Epidermal melanocyte (primary cell): ENCODE measurements around the gene CBFA2T3.
"Not testable (repeated sequence)": the region's sequence is repeated elsewhere in the genome, so short reads cannot be mapped to it uniquely, and the experiment has no call there.

Experiments
- DNase-seq: peaks from one replicate; pipeline ENCODE4 v3.0.0; 2011; ENCODE audit warnings: low spot score; ENCODE audit not compliant: insufficient read length

Gene CBFA2T3

DNA sequence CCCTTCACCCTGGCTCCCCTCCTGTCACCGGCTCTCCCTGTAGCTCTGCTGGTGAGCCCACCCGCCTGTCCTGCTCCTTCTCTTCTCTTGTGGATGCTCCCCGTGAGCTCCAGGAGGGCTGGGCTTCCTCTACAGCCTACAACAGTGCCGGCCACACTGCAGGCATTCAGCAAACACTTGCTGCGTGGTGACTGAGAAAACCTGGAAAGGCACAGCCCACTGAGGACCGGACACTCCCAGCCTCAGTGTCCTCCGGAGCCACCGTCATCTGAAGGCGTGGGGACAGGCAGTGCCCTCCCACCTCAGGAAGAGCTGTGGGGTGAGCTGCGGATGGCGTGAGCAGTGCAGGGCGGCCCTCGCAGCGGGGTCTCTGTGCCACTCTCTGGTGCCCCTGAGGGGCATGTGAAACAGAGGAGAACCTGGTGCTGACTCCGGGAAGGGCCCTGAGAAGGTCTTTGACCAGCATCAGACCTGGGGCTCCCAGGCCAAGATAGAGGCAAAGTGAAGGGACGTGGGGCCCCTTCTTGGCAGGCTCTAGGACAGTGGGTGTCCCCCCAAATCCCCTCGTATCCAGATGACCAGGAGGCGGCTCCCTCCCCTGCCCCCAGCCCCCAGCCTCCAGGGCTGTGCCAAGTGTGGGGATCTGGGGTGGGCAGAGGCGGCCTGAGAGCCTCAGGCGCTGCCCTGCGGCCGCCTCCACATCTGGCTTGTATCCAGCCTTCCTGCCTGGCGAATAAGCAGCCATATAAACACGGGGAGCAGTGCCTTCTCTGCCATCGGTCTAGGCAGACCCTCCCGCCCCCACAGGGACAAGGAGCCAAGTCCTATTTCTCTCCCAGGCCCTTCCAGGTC is 66.5 kb downstream of the CBFA2T3 start:
- no peak for DNase-seq

DNA sequence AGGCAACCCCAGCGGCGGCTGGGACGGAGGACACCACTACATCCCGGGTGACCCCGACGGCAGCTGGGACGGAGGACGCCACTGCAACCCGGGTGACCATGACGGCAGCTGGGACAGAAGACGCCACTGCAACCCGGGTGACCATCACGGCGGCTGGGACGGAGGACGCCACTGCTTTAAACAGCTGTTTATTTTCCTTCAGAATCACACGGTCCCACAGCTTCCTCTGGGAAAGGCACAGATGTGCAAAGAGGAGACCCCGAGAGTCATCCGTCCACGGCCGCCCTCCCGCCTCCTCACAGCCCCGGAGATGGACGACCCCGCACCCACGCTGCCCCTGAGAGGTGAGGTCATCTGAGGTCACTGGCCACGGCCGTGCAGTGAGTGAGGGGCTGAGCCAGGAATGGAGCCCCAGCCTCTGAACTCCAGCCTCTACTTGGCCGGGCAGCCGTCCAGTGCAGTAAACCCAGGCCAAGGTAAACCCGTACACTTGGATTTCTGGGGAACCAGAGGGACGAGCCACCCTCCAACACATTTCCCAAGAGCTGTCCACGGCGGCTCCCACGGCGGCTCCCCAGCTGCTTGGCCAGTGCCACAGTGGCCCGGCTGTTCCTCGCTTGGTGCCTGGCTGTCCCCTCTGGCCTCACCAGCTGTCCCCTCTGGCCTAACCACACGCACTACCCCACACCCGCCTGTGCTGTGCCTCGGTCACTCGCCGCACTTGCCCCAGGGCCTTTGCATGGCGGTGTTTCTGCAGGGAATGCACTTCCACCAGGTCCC is 67.4 kb downstream of the CBFA2T3 start:
- no peak for DNase-seq

DNA sequence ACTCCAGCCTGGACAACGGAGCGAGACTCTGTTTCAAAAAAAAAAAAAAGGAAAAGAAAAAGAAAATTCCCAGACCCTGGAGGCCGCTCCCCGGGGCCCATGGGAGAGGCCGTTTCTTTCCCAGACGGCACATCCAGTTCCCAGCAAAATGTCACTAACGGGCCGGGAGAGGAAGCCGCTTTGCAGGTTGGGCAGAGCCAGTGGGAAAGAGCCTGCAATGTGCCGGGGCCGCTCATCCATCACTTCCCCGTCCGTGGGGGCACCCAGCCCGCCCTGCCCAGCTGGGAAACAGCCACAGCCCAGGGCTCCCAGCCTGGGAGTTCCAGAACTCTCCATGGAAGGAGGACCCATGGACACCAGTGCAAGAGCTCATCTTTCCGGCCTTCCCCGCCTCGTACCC is 68.7 kb downstream of the CBFA2T3 start:
- DNase-seq = no peak

DNA sequence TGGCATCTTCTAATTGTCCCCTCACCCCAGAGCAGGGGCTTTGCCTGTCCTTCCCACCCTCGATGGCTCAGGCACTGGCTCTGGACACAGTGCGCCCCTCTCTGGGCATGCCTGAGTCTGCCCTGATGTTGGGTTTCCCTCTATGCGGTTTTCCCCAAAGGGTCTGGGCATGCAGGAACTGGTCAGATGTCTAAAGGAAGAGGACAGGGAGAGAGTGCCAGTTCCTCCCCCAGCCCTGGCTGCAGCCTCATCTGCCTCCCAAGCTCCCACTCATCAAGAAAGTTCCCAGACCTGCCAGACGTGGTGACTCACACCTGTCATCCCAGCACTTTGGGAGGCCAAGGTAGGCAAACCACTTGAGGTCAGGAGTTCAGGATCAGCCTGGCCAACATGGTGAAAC is 69.2 kb downstream of the CBFA2T3 start:
- no peak for DNase-seq

DNA sequence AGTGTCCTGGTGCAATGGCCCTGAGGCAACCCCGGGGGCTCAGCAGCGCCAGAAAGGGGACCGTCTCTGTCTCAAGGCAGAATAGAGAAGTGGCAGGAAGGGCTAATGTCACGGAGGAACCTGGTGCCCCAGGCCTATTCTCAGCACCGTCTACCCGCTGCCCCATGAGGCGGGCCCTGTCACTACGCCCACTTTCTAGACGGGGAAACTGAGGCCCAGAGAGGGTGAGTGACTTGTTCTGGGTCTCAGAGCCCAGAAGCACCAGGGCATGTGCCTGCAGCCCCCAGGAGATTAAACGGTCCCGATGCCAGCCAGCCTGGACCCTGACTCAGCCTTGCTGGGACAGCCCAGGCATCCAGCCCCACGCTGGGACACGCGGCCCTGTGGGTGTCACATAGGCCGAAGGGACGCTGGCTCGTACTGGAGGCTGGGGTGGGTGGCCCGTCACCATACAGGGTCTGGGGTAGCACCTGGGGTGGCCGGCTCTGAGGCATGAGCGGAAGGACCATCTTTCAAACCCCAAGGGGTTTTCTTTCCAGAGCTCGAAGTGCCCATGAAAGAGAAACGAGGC is 70.4 kb downstream of the CBFA2T3 start:
- no peak for DNase-seq

DNA sequence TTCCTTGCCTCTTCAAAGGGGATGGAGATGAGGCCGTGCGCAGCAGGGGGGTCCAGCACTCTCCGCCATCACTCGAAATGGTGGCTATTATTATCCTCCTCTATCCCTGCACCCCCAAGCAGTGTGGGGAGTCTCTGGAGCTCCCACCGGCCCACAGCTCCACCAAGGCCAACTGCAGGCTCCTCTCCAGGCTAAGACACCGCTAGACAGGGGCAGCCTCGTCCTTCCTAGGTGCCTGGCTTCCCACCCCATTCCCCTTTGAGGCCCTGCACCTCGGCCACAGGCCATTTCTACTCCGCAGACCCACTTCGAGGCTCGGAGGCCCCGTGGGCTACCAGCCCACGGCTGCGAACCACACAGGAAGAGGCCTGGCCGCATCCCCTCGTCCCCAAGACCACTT is 71.0 kb downstream of the CBFA2T3 start:
- DNase-seq = no peak

DNA sequence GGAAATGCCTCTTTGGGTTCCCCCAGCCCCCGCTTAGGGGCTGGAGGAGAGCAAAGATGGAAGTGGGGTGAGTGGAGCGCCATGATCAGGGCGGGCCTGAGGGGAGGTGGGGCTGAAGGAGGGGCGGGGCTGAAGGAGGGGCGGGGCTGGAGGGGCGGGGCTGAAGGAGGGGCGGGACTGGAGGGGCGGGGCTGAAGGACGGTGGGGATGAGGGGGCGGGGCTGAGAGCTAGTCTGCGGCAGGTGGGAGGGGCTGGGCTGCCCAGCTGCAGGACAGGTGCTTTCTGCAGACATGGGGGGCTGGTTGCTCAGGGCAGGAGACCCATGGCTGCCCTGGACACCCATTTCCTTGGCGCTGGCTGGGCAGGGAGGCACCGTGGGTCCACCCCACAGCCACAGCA is 71.4 kb downstream of the CBFA2T3 start:
- no peak for DNase-seq

DNA sequence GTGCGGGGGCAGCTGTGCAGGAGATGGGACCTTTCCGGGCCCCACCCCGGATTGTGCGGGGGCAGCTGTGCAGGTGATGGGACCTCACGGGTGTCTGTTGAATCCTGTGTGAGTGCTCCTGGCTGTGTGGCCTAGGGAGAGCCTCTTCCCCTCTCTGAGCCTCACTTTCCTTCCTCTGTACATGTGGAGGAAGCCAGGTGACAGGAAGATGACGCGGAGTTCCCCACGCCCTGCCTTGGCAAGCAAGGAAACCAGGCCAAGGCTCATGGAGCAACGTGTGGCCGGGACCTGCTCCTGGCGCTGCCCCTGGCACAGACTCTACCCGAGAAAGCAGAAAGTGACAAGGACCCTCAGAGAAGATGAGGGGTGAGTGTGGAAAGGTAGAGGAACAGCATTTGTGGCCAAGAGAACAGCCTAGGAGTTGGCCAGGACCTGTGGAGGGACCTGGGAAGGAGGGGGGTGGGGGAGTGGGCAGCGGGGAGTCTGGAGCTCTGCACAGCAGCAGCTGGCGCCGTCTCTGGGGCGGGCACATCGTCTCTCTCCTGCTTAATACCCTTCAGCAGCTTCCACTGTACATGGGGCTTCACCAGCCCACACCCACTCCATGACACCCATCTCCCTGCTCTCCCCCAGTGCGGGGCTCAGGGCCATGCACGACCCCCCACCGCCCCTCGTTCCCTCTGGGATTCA is 72.2 kb downstream of the CBFA2T3 start:
- no peak for DNase-seq

DNA sequence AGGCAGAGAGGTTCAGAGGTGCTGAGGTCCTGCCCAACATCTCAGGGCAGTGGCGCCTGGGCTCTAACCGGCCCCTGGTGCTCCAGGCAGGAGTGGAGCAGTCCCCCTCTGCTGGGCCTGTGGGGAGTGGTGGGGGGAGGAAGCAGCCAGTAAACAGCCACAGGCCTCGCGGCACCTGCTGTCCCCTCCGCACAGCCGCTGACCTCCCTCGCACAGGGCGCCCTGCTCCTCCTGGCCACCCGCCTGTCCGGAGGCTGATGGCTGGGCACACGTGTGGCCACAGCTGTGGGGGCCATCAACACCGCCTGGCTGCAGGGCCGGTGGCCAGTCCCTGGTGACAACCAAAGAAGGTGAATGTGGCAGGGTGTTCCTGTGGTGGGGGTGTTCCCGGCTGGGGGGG is 73.7 kb downstream of the CBFA2T3 start:
- no peak for DNase-seq

DNA sequence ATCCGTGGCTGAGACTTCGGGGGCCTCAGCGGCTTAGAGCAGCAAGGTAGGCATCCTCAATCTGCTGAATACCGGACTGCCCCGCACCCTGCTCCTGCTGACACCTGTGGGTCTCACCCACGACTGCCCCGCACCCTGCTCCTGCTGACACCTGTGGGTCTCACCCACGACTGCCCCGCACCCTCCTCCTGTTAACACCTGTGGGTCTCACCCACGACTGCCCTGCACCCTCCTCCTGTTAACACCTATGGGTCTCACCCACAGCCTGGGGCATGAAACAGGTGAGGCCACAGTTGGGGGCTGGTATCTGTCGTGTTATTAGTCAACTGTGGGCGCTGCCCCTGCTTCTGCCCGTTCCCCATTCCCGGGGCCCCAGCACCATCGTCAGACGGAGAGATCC is 74.3 kb downstream of the CBFA2T3 start:
- no peak for DNase-seq

DNA sequence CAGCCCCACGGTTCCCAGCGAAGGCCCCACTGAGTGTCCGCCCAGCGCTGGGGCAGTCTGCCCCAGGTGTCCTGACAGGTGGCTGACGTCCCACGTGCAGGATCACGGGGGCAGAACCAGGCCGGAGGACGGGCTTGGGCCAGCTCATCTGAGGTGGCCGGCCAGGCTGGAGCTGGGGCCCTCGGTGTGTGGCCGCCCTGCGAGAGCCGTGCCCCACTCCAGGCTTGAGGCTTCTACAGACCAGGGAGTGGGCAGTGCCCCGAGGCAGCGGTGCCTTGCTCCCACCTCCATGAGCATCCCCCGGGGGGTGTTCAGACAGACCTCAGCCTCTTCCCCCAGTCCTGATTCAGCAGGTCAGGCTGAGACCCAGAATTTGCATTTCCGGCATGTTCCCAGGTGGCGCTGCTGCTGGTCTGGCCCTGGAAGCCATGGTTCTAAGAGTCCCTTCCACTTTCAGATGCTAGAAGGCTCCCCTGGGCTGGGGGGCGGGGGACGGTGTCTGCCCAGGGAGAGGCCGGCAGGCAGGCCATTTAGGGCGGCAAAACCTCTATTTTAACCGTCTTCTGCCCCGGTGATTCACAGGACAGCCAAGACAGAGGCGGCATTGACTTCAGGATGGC is 75.2 kb downstream of the CBFA2T3 start:
- no peak for DNase-seq

DNA sequence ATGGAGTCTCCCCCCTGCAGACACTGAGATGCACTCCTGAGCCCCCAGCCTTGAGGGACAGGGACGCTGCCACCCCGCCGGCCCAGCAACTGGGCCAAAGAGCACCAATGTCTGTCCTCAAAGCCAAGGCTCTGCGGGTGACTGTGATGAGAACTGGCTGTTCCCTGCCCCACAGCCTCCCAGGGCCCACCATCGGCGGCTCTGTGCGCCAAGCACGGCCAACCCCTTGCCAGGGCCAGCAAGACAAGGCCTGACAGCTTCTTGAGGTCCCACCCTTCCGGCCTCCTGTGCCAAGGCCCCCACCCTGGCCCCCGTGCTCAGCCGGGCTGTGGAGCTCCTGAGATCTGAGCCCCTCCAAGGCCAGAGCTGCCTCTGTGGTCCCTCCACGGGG is 76.3 kb downstream of the CBFA2T3 start:
- no peak for DNase-seq

DNA sequence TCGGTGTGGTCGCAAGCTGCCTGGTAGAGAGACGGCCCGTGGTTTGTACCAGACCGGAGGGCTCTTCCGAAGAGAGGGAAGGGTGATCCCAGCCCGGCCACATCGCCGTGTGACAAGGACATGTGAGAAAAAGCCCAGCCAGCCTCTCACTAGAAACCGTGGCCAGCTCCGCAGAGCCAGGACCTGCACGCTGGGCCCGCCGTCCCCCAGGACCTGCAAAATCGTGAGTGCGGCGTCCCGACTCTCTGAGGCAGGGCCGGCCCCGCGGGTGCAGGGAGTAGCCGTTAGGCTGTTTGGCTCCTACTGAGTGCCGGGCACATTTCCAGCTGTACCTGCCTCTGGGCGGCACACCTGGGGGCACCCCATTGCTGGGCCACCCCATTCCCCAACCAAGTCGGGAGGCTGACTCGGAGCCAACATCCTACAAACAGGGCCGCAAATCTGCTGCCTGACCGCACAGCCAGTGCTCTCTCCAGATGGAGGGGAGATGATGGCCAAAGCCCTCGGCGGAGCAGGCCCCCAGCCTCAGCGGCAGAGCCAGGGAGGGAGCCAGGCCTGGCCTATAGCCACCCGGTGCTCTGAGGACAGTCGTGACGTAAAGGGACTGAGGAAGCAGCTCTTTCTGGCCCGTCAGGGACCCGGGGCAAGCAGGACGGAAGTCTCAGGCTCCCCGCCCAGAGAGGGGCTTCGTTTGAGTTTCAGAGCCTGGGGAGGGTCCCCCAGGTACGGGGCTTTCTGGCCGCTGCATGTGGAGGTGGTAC is 76.9 kb downstream of the CBFA2T3 start:
- DNase-seq = no peak

DNA sequence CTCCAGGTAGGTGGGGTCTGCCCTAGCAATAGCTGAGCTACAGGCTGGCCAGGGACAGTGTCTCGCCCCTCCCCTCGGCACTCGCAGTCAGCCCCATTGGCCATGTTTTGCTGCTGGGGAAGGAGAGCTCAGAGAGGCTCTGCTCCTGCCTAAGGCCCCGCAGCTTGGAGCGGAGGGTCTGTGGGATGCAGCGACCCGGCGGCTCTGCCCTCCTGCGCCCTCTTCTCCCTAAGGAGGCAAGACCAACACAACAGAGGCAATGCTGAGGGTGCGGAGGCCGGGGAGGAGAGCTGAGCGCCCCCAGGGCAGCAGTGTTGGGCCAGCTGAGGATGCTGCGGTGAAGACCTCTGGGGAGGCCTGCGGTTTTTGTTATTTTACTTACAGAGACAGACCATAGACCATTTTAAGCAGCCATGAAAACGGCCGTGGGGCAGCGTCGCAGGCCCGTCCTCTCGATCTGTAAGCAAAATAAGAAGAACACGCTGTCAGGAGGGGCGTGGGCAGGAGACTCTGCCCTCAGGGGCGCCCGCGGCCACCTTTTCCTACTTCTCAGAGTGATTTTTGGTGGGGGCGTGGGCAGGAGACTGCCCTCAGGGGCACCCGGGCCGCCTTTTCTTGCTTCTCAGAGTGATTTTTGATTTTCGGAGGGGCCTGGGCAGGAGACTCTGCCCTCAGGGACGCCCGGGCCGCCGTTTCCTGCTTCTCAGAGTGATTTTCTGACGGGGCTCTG is 79.1 kb downstream of the CBFA2T3 start:
- no peak for DNase-seq

DNA sequence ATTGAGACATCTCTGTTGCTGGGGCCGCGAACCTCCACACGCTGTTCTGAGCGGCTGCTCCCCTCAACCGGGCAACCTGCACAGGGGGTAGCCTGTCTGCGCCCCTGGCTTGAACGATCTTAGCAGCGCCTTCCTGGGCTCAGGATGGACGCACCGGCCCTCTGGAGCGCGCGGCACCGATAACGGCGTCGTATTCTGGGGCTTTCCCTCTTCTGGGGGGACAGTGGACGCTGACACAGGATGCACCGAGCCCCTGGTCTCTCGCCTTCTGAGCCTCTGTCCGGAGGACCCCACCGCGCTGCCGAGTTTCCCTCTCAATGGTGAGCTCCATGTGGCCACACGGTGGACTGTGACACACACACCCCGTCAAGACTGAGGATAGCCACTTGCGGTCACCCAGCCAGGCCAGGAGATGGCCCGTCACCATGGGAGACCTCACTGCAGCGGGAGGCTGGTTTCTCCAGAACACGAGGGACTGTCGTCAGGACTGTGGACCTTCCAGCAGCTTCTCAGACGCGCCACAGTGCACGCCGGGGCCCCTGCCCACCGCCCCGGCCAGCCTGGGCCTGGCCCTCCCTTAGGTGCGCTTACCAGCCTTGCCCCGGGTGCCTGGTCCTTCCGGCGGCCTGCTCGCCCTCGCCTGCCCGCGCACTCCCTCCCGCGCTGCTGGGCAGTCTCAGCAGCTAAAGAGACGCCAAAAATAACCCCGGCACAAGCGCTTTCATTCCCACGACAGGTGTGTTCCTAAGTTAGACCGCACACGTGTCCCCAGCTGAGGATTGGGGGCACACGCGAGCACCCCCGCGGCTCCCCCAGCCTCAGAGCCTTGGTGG is 80.6 kb downstream of the CBFA2T3 start:
- DNase-seq = no peak

DNA sequence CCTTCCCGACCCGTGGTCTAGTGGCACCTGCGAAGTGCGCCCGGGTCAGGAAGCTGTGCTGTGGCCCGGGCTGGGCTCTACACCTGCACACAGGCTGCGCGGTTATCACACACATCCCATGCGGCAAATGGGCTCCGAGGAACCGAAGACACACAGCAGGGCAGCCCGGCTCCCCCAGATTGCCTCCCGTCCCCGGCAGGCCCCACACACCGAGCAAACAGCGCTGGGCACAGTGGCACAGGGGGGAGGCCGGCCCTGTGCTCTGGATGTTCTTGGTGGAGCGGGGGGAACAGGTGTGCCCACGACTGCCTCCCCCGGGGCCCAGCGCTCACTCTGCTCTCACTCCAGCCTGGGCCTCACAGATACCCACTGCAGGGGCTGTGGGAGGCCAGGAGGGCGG is 81.7 kb downstream of the CBFA2T3 start:
- no peak for DNase-seq

DNA sequence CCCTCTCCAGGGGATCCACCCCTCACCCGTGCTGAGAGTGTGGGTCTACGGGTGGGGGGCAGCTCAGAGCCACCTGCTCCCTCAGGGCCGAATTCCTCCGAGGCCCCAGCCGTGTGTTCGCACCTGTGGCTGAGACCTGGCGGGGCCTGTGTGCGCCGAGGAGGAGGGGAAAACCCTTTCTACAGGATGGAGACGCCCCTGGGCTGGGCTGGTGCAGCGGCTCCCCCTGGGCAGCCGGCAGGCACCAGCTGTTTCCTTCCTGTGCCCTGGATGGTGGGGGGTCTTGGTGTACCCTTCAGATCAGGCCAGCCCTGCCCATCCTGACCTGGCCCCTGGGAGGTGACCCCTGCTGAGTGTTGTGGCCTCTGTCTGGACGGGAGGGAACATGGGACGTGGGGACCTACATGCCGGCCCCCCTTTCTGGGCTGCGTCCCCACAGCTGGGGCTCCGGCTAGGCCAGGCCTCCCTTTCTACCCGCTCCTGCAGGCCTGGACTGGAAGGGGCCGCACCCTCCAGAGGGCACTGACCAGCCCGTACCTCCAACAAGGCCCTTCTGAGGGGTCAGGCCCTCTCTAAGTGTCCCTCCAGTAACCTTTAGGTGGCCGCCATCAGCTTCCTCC is 82.2 kb downstream of the CBFA2T3 start:
- DNase-seq = no peak

DNA sequence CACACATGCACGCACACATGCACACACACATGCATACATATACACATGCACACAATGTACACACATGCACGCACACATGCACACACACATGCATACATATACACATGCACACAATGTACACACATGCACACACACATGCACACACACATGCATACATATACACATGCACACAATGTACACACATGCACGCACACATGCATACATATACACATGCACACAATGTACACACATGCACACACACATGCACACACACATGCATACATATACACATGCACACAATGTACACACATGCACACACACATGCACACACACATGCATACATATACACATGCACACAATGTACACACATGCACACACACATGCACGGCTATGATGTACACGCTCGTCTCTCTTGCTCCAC is 82.7 kb downstream of the CBFA2T3 start:
- not testable (repeated sequence) for DNase-seq
